Stimulated activated CD8-positive, alpha-beta memory T cell treated with anti-CD3 and anti-CD28 coated beads, Interleukin-4, amount 100 ng/mL, for 1 hour (primary cell): ENCODE results near the gene S100A5.

Experiments
- DNase-seq, 2 donors: peaks; one replicate each; pipeline ENCODE4 v3.0.0-alpha.2; 2020; ENCODE audit warnings: low read depth in 2 of 2, low spot score in 1 of 2

Gene S100A5

GRCh38 chr1:153548722-153549688 is 8.3 kb upstream of the S100A5 start, which contains the start of gene S100A3:
TSS of gene S100A3 (minus strand) at chr1:153549258. CDS start at chr1:153548485, 773 bp downstream.
- DNase-seq, result no peak

GRCh38 chr1:153547560-153548551 is 7.1 kb upstream of the S100A5 start:
- no peak for DNase-seq

- DNase-seq, result no peak
These were observed 6.2 kb upstream of the S100A5 start for GRCh38 chr1:153546796-153547559.

- DNase-seq, result no peak
These were observed 5.6 kb upstream of the S100A5 start for GRCh38 chr1:153546371-153546770.

GRCh38 chr1:153545067-153546055 is 4.6 kb upstream of the S100A5 start, which contains the start of gene S100A4:
TSS of gene S100A4 (minus strand) at chr1:153545806. CDS start at chr1:153544794, 1,012 bp downstream.
- DNase-seq, result peak; percentile 56 to 80

GRCh38 chr1:153544453-153545066 is 3.8 kb upstream of the S100A5 start:
- no peak for DNase-seq

- DNase-seq, result no peak
These were observed 3.0 kb upstream of the S100A5 start for GRCh38 chr1:153543736-153544135.

GRCh38 chr1:153542956-153543711 is 2.4 kb upstream of the S100A5 start:
- DNase-seq, result no peak

- no peak for DNase-seq
These were observed 1.2 kb upstream of the S100A5 start for GRCh38 chr1:153541641-153542590.

- DNase-seq, result no peak
These were observed 1.2 kb downstream of the S100A5 start for GRCh38 chr1:153539395-153540093.

- DNase-seq, result no peak
These were observed 2.4 kb downstream of the S100A5 start for GRCh38 chr1:153538315-153538821.

GRCh38 chr1:153537376-153537730 is 3.4 kb downstream of the S100A5 start:
- DNase-seq, result no peak

- DNase-seq, result no peak
These were observed 3.9 kb downstream of the S100A5 start for GRCh38 chr1:153536671-153537375.

GRCh38 chr1:153536012-153536670 is 4.6 kb downstream of the S100A5 start:
- peak; percentile 55 to 72 for DNase-seq
